ENCODE data around the gene MAX. TPM values are rescaled to one million over a fixed set of nuclear protein-coding genes. Genes with fewer than 3 reads are reported as not detected.

Gene MAX
- total and polyA plus RNA-seq, 2 experiments from 2014 or later, result 25.0 to 27.7 TPM

DNA sequence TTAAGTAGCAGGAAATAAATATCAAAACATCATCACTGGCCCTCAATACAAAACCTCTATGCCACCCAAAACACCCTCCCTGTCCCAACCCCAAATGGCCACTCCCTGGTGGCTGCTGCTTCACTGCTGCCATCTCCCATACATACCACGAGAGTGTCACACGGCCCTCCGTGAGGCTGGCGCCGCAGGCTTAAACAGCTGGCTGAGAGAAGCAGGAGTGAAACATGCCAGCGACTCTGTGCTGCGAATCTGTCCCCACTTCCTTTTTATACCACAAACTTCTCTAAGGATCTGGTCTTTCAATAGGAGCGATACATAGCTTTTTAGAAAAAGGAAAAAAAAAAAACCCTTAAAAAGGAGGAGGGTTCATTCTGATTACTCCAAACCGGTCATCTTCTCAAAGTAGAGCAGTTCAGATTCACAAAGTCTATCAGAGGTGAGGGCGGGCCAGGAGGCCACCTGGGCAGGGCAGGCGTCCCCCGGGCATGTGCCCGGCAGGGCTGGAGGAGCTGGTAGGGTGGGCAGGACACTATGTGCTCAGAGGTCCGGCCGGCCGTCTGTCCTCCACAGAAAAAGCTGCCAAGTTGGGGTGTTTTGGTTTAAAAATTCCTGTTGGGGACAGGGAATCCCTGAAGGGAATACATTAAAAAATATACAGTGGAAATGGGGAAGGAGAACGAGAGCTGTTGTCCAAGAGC is 26.5 kb downstream of the MAX start (continued):
- no peak for TF ChIP-seq EZH2phosphoT487 (IDR thresholded peaks at IDR 0.05; ENCODE audit: unreplicated experiment)

GRCh38 chr14:65074449-65075150 is 27.7 kb downstream of the MAX start:
- no peaks in the 10 kb centered on the region for H3K9me3 Mint-ChIP-seq
- TF ChIP-seq EZH2phosphoT487 (IDR thresholded peaks at IDR 0.05; ENCODE audit: unreplicated experiment) (no peak), STAT1 (IDR thresholded peaks at IDR 0.05; ENCODE audit: unreplicated experiment) (no peak), ZNF331 (CRISPR knock-in tag; IDR thresholded peaks at IDR 0.05; ENCODE audit: low read depth) (no peak), ZNF114 (CRISPR knock-in tag; IDR thresholded peaks at IDR 0.05) (no peak), ZNF462 (CRISPR knock-in tag; IDR thresholded peaks at IDR 0.05) (no peak), REST (IDR thresholded peaks at IDR 0.05; ENCODE audit: unreplicated experiment) (no peak), CTCF (conservative IDR thresholded peaks at IDR 0.05; ENCODE audit: low read depth in 2 of 2) (no peak), CREB1 (CRISPR knock-in tag; IDR thresholded peaks at IDR 0.05; ENCODE audit: low read depth) (no peak), JUNB (IDR thresholded peaks at IDR 0.05; ENCODE audit: unreplicated experiment) (no peak), EZH2 (IDR thresholded peaks at IDR 0.05; ENCODE audit: low read depth, unreplicated experiment) (no peak), POLR2AphosphoS5 (IDR thresholded peaks at IDR 0.05; ENCODE audit: low read depth) (no peak)

More at GRCh38 chr14:65074449-65075150, 27.7 kb downstream of the MAX start:
- Mint-ChIP-seq H3K4me3 (no peak overlapping the region), H3K36me3 (ENCODE audit: low read depth) (peaks cover 35% of the 10 kb centered on the region), H3K27ac (no peak overlapping the region), H3K4me1 (no peaks in the 10 kb centered on the region; the same call in 2 of the 3 replicates), H3K27me3 (ENCODE audit: insufficient read depth, low read depth, poor library complexity) (no peaks in the 10 kb centered on the region)
- DNase-seq (ENCODE audit: low spot score) (no peak), ATAC-seq (no peak)
- Histone ChIP-seq H2AFZ (no peak overlapping the region), H3K4me3 (no peak overlapping the region), H3K4me1 (ENCODE audit: insufficient read depth) (no peaks in the 10 kb centered on the region), H3F3A (replicated peaks; ENCODE audit: low read depth) (no peaks in the 10 kb centered on the region), H4K20me1 (replicated peaks; ENCODE audit: insufficient read depth) (no peaks in the 10 kb centered on the region; the same call in 1 of the 2 replicates), H3K27me3 (ENCODE audit: insufficient read depth) (no peaks in the 10 kb centered on the region), H3K79me2 (replicated peaks; ENCODE audit: insufficient read depth) (no peaks in the 10 kb centered on the region), H3K9me2 (ENCODE audit: insufficient read depth) (no peaks in the 10 kb centered on the region), H3K27ac (ENCODE audit: low read depth) (no peak overlapping the region), H3K36me3 (ENCODE audit: insufficient read depth) (no peaks in the 10 kb centered on the region), H3K4me2 (no peak overlapping the region)

Measured in GM23338 (cell line).